ENCODE data around the gene PRMT5.

Gene PRMT5

GRCh38 chr14:22872833-22873520 lies 56.2 kb downstream of the PRMT5 start:
- no peak for DNase-seq

GRCh38 chr14:22872033-22872832 lies 56.9 kb downstream of the PRMT5 start:
- peak; percentile 83 for DNase-seq

- peak; percentile 94 for DNase-seq
Observed at GRCh38 chr14:22871224-22872032, 57.7 kb downstream of the PRMT5 start, which contains the start of gene LRP10. Gene LRP10, plus strand, starts transcription at chr14:22871740. Its CDS starts 564 bp downstream, at chr14:22872304.

GRCh38 chr14:22870811-22871223 lies 58.4 kb downstream of the PRMT5 start:
- DNase-seq = peak; percentile 81
